GM12801 (cell line): ENCODE results near the gene DBP.

Experiments used
- TF ChIP-seq, protein P1 (sequence below): IDR thresholded peaks from one replicate; pipeline ENCODE4 v1.5.1; 2011; ENCODE audit warnings: control low read depth; ENCODE audit not compliant: insufficient read length; ENCODE audit errors: extremely low read depth

The DBP gene

GRCh38 chr19:48625891-48626327 is 11.3 kb downstream of the DBP start:
- TF ChIP-seq, protein P1, sequence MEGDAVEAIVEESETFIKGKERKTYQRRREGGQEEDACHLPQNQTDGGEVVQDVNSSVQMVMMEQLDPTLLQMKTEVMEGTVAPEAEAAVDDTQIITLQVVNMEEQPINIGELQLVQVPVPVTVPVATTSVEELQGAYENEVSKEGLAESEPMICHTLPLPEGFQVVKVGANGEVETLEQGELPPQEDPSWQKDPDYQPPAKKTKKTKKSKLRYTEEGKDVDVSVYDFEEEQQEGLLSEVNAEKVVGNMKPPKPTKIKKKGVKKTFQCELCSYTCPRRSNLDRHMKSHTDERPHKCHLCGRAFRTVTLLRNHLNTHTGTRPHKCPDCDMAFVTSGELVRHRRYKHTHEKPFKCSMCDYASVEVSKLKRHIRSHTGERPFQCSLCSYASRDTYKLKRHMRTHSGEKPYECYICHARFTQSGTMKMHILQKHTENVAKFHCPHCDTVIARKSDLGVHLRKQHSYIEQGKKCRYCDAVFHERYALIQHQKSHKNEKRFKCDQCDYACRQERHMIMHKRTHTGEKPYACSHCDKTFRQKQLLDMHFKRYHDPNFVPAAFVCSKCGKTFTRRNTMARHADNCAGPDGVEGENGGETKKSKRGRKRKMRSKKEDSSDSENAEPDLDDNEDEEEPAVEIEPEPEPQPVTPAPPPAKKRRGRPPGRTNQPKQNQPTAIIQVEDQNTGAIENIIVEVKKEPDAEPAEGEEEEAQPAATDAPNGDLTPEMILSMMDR = no peak

DNA sequence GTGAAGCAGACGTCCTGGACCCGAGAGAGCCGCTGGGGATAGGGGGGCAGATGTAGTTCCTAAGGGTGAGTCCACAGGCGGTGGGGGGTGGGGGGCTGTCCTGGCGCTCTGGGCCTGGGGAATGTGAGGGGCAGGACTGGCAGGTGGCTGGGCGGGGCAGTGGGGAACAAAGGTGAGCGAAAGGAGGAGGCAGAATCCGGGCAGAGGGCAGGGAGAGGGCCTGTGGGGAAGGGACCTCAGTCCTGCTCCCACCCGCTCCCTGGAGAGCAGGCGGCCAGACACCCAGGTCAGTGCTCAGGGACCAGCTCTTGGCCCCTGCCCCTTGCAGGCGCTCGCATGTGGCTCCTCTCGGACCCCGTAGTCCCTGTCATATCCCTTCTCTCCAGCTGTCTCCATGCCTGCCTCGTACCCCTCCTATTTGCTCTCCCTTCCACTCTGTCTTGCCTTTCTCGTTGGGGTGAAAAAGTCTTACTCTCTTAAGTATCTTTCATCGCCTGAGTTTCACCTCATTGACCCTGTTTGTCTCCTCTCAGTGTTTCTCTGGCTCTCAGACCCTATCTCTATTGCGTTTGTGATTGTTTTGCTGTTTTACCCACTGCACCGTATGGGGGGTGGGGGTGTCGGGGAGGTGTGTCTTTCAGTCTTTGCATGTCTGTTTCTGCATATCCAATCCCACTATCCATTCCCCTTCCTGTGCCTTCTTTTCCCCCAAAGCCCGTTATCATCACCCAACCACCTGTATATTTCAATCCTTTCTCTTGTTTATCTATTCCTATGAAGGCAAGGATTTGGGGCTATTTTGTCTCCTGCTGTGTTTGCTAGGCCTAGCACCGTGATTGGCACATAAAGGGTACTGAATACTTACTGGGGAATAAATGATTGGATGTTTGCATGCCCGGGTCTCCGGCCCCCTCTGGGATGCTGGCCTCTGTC is 12.1 kb downstream of the DBP start:
- TF ChIP-seq, protein P1 = no peak

- TF ChIP-seq, protein P1 = no peak
Observed at GRCh38 chr19:48624067-48624594, 13.0 kb downstream of the DBP start.

GRCh38 chr19:48623556-48624066 is 13.6 kb downstream of the DBP start:
- TF ChIP-seq, protein P1 = no peak

GRCh38 chr19:48619692-48620585 is 17.2 kb downstream of the DBP start:
- TF ChIP-seq, protein P1 = no peak

DNA sequence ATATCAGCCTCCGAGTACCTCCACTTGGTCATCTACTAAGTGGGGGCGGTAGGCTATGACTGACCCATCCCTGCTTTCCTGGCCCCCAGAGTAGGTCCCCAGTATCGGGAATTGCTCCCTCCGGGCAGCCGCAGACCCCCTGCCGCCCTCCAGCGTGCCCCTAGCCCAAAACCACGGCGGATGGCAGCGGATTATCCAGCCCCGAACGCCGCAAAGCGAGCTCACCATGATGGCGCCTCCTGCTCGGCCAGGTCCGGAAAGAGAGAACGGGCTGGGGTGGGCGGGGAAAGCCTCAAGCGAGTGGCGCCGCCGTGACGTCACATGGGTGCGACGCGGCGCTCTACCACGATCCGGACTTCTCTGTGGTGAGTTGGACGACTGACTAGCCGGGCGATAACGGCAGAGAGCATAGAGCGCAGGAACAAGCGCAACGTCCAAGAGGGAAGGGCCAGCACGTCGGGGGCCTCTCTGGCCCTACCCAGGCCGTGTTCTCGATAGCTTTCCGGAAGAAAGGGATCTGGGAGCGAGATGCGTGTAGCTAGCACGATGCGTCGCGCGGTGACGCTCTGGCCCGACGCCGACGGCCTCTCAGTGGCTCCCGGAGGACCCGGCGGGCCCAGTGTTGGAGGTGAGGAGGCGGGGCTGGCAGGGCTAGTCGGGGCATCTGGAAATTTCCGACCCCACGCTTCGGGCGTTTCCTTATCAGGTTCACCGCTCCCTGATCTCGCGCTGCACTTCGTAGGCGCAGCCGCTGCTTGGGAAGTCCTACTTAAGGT is 18.1 kb downstream of the DBP start, which contains the start of the genes RPL18 and SPHK2:
Gene RPL18, minus strand, starts transcription at position 263 of the 776 bp plus-strand sequence. Its CDS starts 35 bp downstream, at position 228.
Gene SPHK2, plus strand, starts transcription at position 591 of the 776 bp plus-strand sequence. CDS start 1,009 bp downstream, outside the sequence.
- TF ChIP-seq, protein P1 = no peak
